Activated CD4-positive, alpha-beta T cell treated with anti-CD3 and anti-CD28 coated beads, Interleukin-2, amount 10 ng/mL, durations not matched to agents 24 days and 14 days (primary cell): ENCODE measurements around the gene KIAA0930. TPM values are rescaled to one million over a fixed set of nuclear protein-coding genes. Genes with fewer than 3 reads are reported as not detected.

Source experiments
- DNase-seq: peaks from one replicate; pipeline ENCODE4 v3.0.0; 2022
- H3K27ac Mint-ChIP-seq: one replicate; pipeline ENCODE4 v1.8.0; 2022; ENCODE audit warnings: mild to moderate bottlenecking, mixed read lengths
- H3K27me3 Mint-ChIP-seq: one replicate; pipeline ENCODE4 v1.8.0; 2022; ENCODE audit warnings: mixed read lengths
- H3K36me3 Mint-ChIP-seq: one replicate; pipeline ENCODE4 v1.8.0; 2022; ENCODE audit warnings: low read depth, mild to moderate bottlenecking, mixed read lengths
- H3K4me1 Mint-ChIP-seq: one replicate; pipeline ENCODE4 v1.8.0; 2021; ENCODE audit warnings: mixed read lengths
- H3K4me3 Mint-ChIP-seq: one replicate; pipeline ENCODE4 v1.8.0; 2022; ENCODE audit warnings: mild to moderate bottlenecking, moderate library complexity, mixed read lengths
- H3K9me3 Mint-ChIP-seq: one replicate; pipeline ENCODE4 v1.8.0; 2021; ENCODE audit warnings: mixed read lengths
- intact Hi-C: fragments of 100-400 bp; cut with micrococcal nuclease; formaldehyde crosslinking; loops from one replicate; pipeline ENCODE4 v1.15.1; 2023
- total RNA-seq: library from RNA; stranded (reverse); gene quantifications from 2 replicates; pipeline ENCODE4 v1.2.3, GENCODE V29; 2022

KIAA0930 gene
- total RNA-seq, 1 donor from 2014 or later, result 45.3 TPM

- intact Hi-C loops, result no loop called here
- peaks cover 3% of the 10 kb centered on the region for H3K36me3 Mint-ChIP-seq
- no peak for DNase-seq
- H3K4me1 Mint-ChIP-seq, result peaks cover 10% of the 10 kb centered on the region
- H3K27me3 Mint-ChIP-seq, result no peaks in the 10 kb centered on the region
- no peak overlapping the region for H3K4me3 Mint-ChIP-seq
- no peaks in the 10 kb centered on the region for H3K9me3 Mint-ChIP-seq
- no peak overlapping the region for H3K27ac Mint-ChIP-seq
Observed at GRCh38 chr22:45237065-45237990, 3.4 kb downstream of the KIAA0930 start.

- intact Hi-C loops, result no loop called here
- H3K4me1 Mint-ChIP-seq, result peaks cover 4% of the 10 kb centered on the region
- no peak for DNase-seq
- H3K27me3 Mint-ChIP-seq, result no peaks in the 10 kb centered on the region
- H3K27ac Mint-ChIP-seq, result no peak overlapping the region
- peaks cover 3% of the 10 kb centered on the region for H3K36me3 Mint-ChIP-seq
- no peaks in the 10 kb centered on the region for H3K9me3 Mint-ChIP-seq
- H3K4me3 Mint-ChIP-seq, result no peak overlapping the region
Observed at GRCh38 chr22:45235851-45236342, 4.8 kb downstream of the KIAA0930 start.

GRCh38 chr22:45235101-45235777, 5.5 kb downstream of the KIAA0930 start:
- DNase-seq, result peak; percentile 59
- no peak overlapping the region for H3K4me3 Mint-ChIP-seq
- H3K27ac Mint-ChIP-seq, result no peak overlapping the region
- H3K27me3 Mint-ChIP-seq, result no peaks in the 10 kb centered on the region
- H3K9me3 Mint-ChIP-seq, result no peaks in the 10 kb centered on the region
- H3K36me3 Mint-ChIP-seq, result peaks cover 3% of the 10 kb centered on the region
- intact Hi-C loops, result no loop called here
- H3K4me1 Mint-ChIP-seq, result peaks cover 4% of the 10 kb centered on the region

- no peak for DNase-seq
- Mint-ChIP-seq H3K4me3 (no peak overlapping the region), H3K4me1 (peaks cover under 1% of the 10 kb centered on the region)
Observed at GRCh38 chr22:45233827-45234226, 6.9 kb downstream of the KIAA0930 start.

GRCh38 chr22:45233386-45233785, 7.3 kb downstream of the KIAA0930 start:
- H3K27ac Mint-ChIP-seq, result no peak overlapping the region
- H3K27me3 Mint-ChIP-seq, result no peaks in the 10 kb centered on the region
- no peak overlapping the region for H3K4me3 Mint-ChIP-seq
- intact Hi-C loops, result no loop called here
- no peaks in the 10 kb centered on the region for H3K9me3 Mint-ChIP-seq
- no peak for DNase-seq
- H3K36me3 Mint-ChIP-seq, result peaks cover under 1% of the 10 kb centered on the region
- peaks cover 1% of the 10 kb centered on the region for H3K4me1 Mint-ChIP-seq

More at GRCh38 chr22:45233827-45234226, 6.9 kb downstream of the KIAA0930 start:
- no peaks in the 10 kb centered on the region for H3K9me3 Mint-ChIP-seq
- H3K27ac Mint-ChIP-seq, result no peak overlapping the region
- intact Hi-C loops, result no loop called here
- peaks cover 3% of the 10 kb centered on the region for H3K36me3 Mint-ChIP-seq
- no peaks in the 10 kb centered on the region for H3K27me3 Mint-ChIP-seq

- Mint-ChIP-seq H3K27me3 (no peaks in the 10 kb centered on the region), H3K4me3 (no peak overlapping the region), H3K4me1 (peaks cover 2% of the 10 kb centered on the region), H3K9me3 (no peaks in the 10 kb centered on the region), H3K27ac (no peak overlapping the region), H3K36me3 (no peaks in the 10 kb centered on the region)
- no peak for DNase-seq
- intact Hi-C loops, result no loop called here
Observed at GRCh38 chr22:45231293-45231692, 9.4 kb downstream of the KIAA0930 start.

- Mint-ChIP-seq H3K27me3 (no peaks in the 10 kb centered on the region), H3K27ac (no peak overlapping the region)
- no peak for DNase-seq
Observed at GRCh38 chr22:45230026-45230721, 10.5 kb downstream of the KIAA0930 start.

GRCh38 chr22:45229181-45229580, 11.5 kb downstream of the KIAA0930 start:
- Mint-ChIP-seq H3K9me3 (no peaks in the 10 kb centered on the region), H3K4me1 (peaks cover 2% of the 10 kb centered on the region), H3K36me3 (no peaks in the 10 kb centered on the region), H3K4me3 (no peak overlapping the region), H3K27me3 (no peaks in the 10 kb centered on the region), H3K27ac (no peak overlapping the region)
- no peak for DNase-seq
- intact Hi-C loops, result no loop called here

More at GRCh38 chr22:45230026-45230721, 10.5 kb downstream of the KIAA0930 start:
- intact Hi-C loops, result no loop called here
- Mint-ChIP-seq H3K36me3 (no peaks in the 10 kb centered on the region), H3K4me3 (no peak overlapping the region), H3K4me1 (peaks cover 2% of the 10 kb centered on the region), H3K9me3 (no peaks in the 10 kb centered on the region)

GRCh38 chr22:45228401-45228754, 12.3 kb downstream of the KIAA0930 start:
- no peaks in the 10 kb centered on the region for H3K27me3 Mint-ChIP-seq
- no peak overlapping the region for H3K4me3 Mint-ChIP-seq
- H3K4me1 Mint-ChIP-seq, result peaks cover 2% of the 10 kb centered on the region
- no peaks in the 10 kb centered on the region for H3K36me3 Mint-ChIP-seq
- H3K9me3 Mint-ChIP-seq, result no peaks in the 10 kb centered on the region
- no peak overlapping the region for H3K27ac Mint-ChIP-seq
- no peak for DNase-seq
- intact Hi-C loops, result no loop called here

- intact Hi-C loops, result no loop called here
- H3K9me3 Mint-ChIP-seq, result no peaks in the 10 kb centered on the region
Observed at GRCh38 chr22:45227645-45228400, 12.9 kb downstream of the KIAA0930 start.

GRCh38 chr22:45226503-45227186, 14.0 kb downstream of the KIAA0930 start:
- Mint-ChIP-seq H3K4me3 (no peak overlapping the region), H3K4me1 (peaks cover 9% of the 10 kb centered on the region), H3K27ac (no peak overlapping the region), H3K9me3 (no peaks in the 10 kb centered on the region), H3K27me3 (no peaks in the 10 kb centered on the region), H3K36me3 (no peaks in the 10 kb centered on the region)
- no peak for DNase-seq
- intact Hi-C loops, result no loop called here

More at GRCh38 chr22:45227645-45228400, 12.9 kb downstream of the KIAA0930 start:
- Mint-ChIP-seq H3K27me3 (no peaks in the 10 kb centered on the region), H3K27ac (no peak overlapping the region), H3K4me1 (peaks cover 5% of the 10 kb centered on the region), H3K36me3 (no peaks in the 10 kb centered on the region), H3K4me3 (no peak overlapping the region)
- DNase-seq, result no peak

GRCh38 chr22:45225732-45226502, 14.8 kb downstream of the KIAA0930 start:
- no peaks in the 10 kb centered on the region for H3K9me3 Mint-ChIP-seq
- no peaks in the 10 kb centered on the region for H3K36me3 Mint-ChIP-seq
- DNase-seq, result no peak
- intact Hi-C loops, result no loop called here
- H3K4me1 Mint-ChIP-seq, result peaks cover 9% of the 10 kb centered on the region
- H3K27me3 Mint-ChIP-seq, result no peaks in the 10 kb centered on the region
- no peak overlapping the region for H3K4me3 Mint-ChIP-seq
- H3K27ac Mint-ChIP-seq, result no peak overlapping the region
